ENCODE results near the gene CDH4.

The CDH4 gene

DNA sequence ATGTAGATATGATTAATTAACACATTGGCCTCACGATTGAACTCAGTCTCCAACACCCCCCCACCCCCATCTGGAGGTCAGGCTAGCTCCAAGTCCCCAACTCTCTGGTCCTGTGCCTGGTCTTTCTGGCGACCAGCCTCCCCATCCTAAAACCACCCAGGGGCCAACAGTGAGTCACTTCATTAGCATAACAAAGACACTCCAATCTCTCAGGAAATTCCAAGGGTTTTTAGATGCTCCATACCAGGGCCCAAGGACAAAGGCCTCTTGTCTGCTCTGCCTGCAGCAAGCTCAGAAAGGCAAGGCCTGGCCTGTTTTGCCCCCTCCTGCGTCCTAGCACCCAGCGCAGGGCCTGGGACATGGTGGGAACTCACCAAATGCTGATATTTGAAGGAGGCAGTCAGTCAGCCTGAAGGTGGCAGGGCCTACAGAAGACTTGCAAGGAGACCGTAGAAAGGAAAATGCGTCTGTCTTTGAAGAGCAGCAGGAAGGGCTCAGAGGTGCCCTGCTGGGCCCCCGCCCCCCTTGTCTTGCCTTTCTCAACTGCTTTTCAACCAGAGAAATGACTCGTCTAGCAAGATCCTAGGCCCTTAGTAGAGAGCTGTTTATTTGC is 184.7 kb downstream of the CDH4 start:
- H2AFZ ChIP-seq (ENCODE audit: low read depth, low read length) = no peak overlapping the region
- no peak overlapping the region for H3K27ac ChIP-seq (ENCODE audit: low read length)
- H3K79me2 ChIP-seq (ENCODE audit: insufficient read depth, low read length) = no peaks in the 10 kb centered on the region
- H3K9ac ChIP-seq (ENCODE audit: low read depth, low read length) = no peak overlapping the region
- H3K4me3 ChIP-seq (ENCODE audit: low read depth in 1 of 2, low read length in 2 of 2) = no peak overlapping the region
- no peak overlapping the region for H3K4me2 ChIP-seq (ENCODE audit: insufficient read depth, low read length)
- DNase-seq (no peak), ATAC-seq (ENCODE audit: insufficient read depth, low read depth) (no peak)
- TF ChIP-seq, protein P1, sequence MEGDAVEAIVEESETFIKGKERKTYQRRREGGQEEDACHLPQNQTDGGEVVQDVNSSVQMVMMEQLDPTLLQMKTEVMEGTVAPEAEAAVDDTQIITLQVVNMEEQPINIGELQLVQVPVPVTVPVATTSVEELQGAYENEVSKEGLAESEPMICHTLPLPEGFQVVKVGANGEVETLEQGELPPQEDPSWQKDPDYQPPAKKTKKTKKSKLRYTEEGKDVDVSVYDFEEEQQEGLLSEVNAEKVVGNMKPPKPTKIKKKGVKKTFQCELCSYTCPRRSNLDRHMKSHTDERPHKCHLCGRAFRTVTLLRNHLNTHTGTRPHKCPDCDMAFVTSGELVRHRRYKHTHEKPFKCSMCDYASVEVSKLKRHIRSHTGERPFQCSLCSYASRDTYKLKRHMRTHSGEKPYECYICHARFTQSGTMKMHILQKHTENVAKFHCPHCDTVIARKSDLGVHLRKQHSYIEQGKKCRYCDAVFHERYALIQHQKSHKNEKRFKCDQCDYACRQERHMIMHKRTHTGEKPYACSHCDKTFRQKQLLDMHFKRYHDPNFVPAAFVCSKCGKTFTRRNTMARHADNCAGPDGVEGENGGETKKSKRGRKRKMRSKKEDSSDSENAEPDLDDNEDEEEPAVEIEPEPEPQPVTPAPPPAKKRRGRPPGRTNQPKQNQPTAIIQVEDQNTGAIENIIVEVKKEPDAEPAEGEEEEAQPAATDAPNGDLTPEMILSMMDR (IDR thresholded peaks at IDR 0.05; ENCODE audit: borderline replicate concordance, extremely low read depth, low read length, poor library complexity, severe bottlenecking) = no peak
- TF ChIP-seq EZH2 (IDR thresholded peaks at IDR 0.05; ENCODE audit: borderline replicate concordance, low read depth, low read length, severe bottlenecking) = no peak
- no peaks in the 10 kb centered on the region for H3K9me3 ChIP-seq (ENCODE audit: insufficient read depth, low read length, severe bottlenecking)
- peaks cover 7% of the 10 kb centered on the region; the same call in 1 of the 2 replicates for H4K20me1 ChIP-seq (ENCODE audit: insufficient read depth, low read length)
- no peaks in the 10 kb centered on the region for H3K27me3 ChIP-seq (ENCODE audit: insufficient read depth, low read length, poor library complexity)
- no peaks in the 10 kb centered on the region for H3K36me3 ChIP-seq (ENCODE audit: insufficient read depth, low read length)
- no peaks in the 10 kb centered on the region for H3K4me1 ChIP-seq (ENCODE audit: insufficient read depth, low read length)

DNA sequence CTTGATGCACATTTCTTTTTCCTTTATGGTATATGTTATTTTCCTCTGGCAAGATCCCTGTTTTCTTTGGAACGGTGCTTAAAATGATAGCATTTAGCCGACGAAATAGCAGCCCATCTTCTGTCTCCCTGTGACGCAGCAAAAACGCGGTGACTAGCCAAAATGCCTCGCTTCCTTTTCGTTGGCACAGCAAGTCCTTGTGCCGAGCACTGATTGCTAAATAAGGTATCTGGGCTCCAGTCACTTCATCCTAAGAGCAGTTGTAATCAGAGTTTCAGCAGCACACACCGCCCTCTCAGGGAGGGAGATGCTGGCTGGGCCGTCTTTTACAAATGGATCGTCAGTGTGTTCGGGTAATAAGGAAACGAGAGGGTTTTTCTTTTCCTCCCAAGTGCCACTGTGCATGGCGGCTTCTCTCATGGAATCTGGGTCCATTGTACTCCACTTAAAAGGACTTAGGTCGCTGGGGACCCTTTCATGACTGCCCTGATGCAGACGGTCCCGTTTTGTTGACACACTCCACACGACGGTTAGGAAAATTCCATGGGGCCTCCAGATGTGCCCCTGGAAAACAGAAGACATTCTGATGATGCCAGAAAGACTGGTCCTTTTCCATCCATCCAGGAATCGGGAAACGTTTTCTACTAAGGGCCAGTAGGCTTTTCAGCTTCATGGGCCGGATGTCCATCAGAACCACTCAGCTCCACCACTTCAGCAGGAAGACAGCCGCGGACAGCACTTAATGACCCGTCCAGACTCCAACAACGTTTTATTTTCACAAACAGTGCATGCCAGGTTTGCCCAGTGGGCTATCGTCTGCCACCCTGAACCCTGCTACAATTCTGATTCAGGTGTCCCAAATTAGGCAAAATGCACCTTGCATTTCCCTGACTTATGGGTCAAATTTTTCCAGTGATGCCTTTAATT is 185.5 kb downstream of the CDH4 start:
- H3K4me1 ChIP-seq (ENCODE audit: insufficient read depth, low read length) = no peaks in the 10 kb centered on the region
- H3K27me3 ChIP-seq (ENCODE audit: insufficient read depth, low read length, poor library complexity) = no peaks in the 10 kb centered on the region
- H3K27ac ChIP-seq (ENCODE audit: low read length) = no peak overlapping the region
- ATAC-seq (ENCODE audit: insufficient read depth, low read depth) = no peak
- DNase-seq = no peak
- no peak overlapping the region for H3K9ac ChIP-seq (ENCODE audit: low read depth, low read length)
- H3K79me2 ChIP-seq (ENCODE audit: insufficient read depth, low read length) = no peaks in the 10 kb centered on the region
- no peak for TF ChIP-seq EZH2 (IDR thresholded peaks at IDR 0.05; ENCODE audit: borderline replicate concordance, low read depth, low read length, severe bottlenecking)
- TF ChIP-seq, protein P1 (IDR thresholded peaks at IDR 0.05; ENCODE audit: borderline replicate concordance, extremely low read depth, low read length, poor library complexity, severe bottlenecking) = no peak
- no peaks in the 10 kb centered on the region for H3K36me3 ChIP-seq (ENCODE audit: insufficient read depth, low read length)
- H3K4me2 ChIP-seq (ENCODE audit: insufficient read depth, low read length) = no peak overlapping the region
- no peak overlapping the region for H2AFZ ChIP-seq (ENCODE audit: low read depth, low read length)
- H4K20me1 ChIP-seq (ENCODE audit: insufficient read depth, low read length) = peaks cover 7% of the 10 kb centered on the region; the same call in 1 of the 2 replicates
- no peaks in the 10 kb centered on the region for H3K9me3 ChIP-seq (ENCODE audit: insufficient read depth, low read length, severe bottlenecking)
- H3K4me3 ChIP-seq (ENCODE audit: low read depth in 1 of 2, low read length in 2 of 2) = no peak overlapping the region

GRCh38 chr20:61438285-61438684 is 186.2 kb downstream of the CDH4 start:
- ATAC-seq (ENCODE audit: insufficient read depth, low read depth) = no peak
- H2AFZ ChIP-seq (ENCODE audit: low read depth, low read length) = no peak overlapping the region
- DNase-seq = no peak
- no peak for TF ChIP-seq EZH2 (IDR thresholded peaks at IDR 0.05; ENCODE audit: borderline replicate concordance, low read depth, low read length, severe bottlenecking)
- TF ChIP-seq, protein P1 (IDR thresholded peaks at IDR 0.05; ENCODE audit: borderline replicate concordance, extremely low read depth, low read length, poor library complexity, severe bottlenecking) = no peak
- no peak overlapping the region for H3K4me3 ChIP-seq (ENCODE audit: low read depth in 1 of 2, low read length in 2 of 2)
- H3K4me1 ChIP-seq (ENCODE audit: insufficient read depth, low read length) = no peaks in the 10 kb centered on the region
- peaks cover 7% of the 10 kb centered on the region; the same call in 1 of the 2 replicates for H4K20me1 ChIP-seq (ENCODE audit: insufficient read depth, low read length)
- no peaks in the 10 kb centered on the region for H3K27me3 ChIP-seq (ENCODE audit: insufficient read depth, low read length, poor library complexity)
- H3K9me3 ChIP-seq (ENCODE audit: insufficient read depth, low read length, severe bottlenecking) = no peaks in the 10 kb centered on the region
- no peak overlapping the region for H3K27ac ChIP-seq (ENCODE audit: low read length)
- no peaks in the 10 kb centered on the region for H3K79me2 ChIP-seq (ENCODE audit: insufficient read depth, low read length)
- H3K9ac ChIP-seq (ENCODE audit: low read depth, low read length) = no peak overlapping the region
- H3K4me2 ChIP-seq (ENCODE audit: insufficient read depth, low read length) = no peak overlapping the region
- no peaks in the 10 kb centered on the region for H3K36me3 ChIP-seq (ENCODE audit: insufficient read depth, low read length)
